GM12891 (cell line): ENCODE data around the gene ARID2.

ENCODE experiments used
- DNase-seq: peaks from one replicate; pipeline ENCODE4 v3.0.0; 2011; ENCODE audit warnings: low spot score; ENCODE audit not compliant: insufficient read length
- FAIRE-seq: peaks from 2 replicates; lab custom pipeline; 2011; peaks lifted over from hg19 to GRCh38; lab: Jason Lieb, UNC
- PAX5 ChIP-seq: IDR thresholded peaks from 2 replicates; pipeline ENCODE4 v1.6.1; 2011; ENCODE audit warnings: low read length, moderate library complexity, mild to moderate bottlenecking; ENCODE audit not compliant: insufficient read depth, severe bottlenecking
- POLR2A ChIP-seq: IDR thresholded peaks from 2 replicates; pipeline ENCODE4 v1.6.1; 2011; ENCODE audit warnings: low read depth, low read length, control low read depth
- POLR2AphosphoS5 ChIP-seq: IDR thresholded peaks from 2 replicates; pipeline ENCODE4 v1.6.1; 2011; ENCODE audit warnings: low read depth, low read length, control low read depth
- POU2F2 ChIP-seq: IDR thresholded peaks from 2 replicates; pipeline ENCODE4 v1.6.1; 2011; ENCODE audit warnings: low read depth, mild to moderate bottlenecking, control low read depth, low read length, moderate library complexity
- SPI1 ChIP-seq: IDR thresholded peaks from 2 replicates; pipeline ENCODE4 v1.6.1; 2011; ENCODE audit warnings: low read depth, low read length, control low read depth
- TAF1 ChIP-seq: IDR thresholded peaks from 2 replicates; pipeline ENCODE4 v1.6.1; 2011; ENCODE audit warnings: low read depth, low read length, control low read depth

ARID2 gene

DNA sequence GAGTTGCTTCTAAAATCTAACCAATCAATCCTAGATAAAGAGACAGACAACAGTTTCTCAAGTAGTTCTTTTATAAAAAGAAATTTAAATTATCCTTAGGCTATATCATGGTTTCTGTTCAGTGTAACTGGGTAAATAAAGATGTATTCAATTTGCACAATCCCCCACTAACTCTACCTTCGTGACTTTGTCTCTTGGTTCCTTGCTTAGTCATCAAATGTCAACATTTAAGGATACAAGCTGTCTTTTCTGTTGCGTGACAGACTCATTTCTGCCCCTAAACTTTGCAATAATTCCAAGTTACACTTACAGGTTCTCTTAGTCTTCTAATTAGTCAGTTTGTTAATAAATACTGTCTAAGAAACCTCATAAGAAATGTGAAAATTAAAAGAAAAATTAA lies 210.3 kb downstream of the ARID2 start:
- TF ChIP-seq TAF1 (no peak), SPI1 (no peak), POLR2A (no peak)
- DNase-seq (no peak), FAIRE-seq (no peak)

DNA sequence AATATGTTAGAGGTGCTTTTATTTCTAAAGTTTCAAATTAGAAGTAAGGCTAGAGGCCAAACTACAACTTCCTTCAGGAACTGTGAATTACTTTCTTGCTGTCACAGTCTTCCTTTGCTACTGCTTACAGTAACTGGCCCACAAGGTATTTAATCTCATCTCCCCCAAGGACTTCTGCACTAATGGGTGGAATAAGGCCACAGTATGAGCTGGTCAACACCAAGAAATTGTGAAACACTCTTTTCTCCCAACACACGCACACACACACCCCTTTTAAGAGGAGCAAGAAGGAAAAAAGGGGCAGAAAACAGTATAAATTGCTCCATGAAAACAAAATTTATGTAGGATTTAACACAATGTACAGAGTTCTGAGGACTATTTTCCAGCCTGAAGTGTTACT lies 215.3 kb downstream of the ARID2 start:
- FAIRE-seq: no peak
- TF ChIP-seq POU2F2 (no peak), POLR2A (no peak), POLR2AphosphoS5 (no peak), PAX5 (no peak), TAF1 (no peak), SPI1 (no peak)
- DNase-seq: no peak

DNA sequence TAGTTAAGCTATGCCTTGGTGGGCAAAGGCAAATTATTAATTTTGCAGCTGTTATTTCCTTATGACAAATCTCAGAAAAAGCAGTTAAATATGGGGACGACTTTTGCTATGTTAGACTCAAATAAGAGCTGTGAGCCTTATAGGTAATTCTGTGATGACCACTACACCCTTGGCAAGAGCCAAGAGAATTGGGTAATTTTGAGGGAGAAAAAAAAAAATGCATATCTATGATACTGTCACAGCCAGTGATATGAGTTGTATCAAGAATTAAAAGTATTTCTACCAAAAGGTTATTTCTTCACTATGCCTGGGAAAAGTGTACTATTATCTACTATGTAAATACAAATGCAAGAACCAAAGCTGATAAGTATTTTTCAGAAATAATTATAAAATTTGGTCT lies 216.9 kb downstream of the ARID2 start:
- DNase-seq: no peak
- TF ChIP-seq POLR2A: no peak
- TF ChIP-seq POLR2AphosphoS5: no peak
- TF ChIP-seq POU2F2: no peak
- TF ChIP-seq TAF1: no peak
- no peak for TF ChIP-seq SPI1
- no peak for TF ChIP-seq PAX5
- no peak for FAIRE-seq

GRCh38 chr12:45948546-45948945 lies 219.0 kb downstream of the ARID2 start:
- TF ChIP-seq SPI1 (no peak), TAF1 (no peak), POLR2AphosphoS5 (no peak), PAX5 (no peak), POLR2A (no peak), POU2F2 (no peak)
- FAIRE-seq: no peak
- DNase-seq: no peak
